GM18508 (cell line): ENCODE data around the gene TUBGCP3.
"Not testable (repeated sequence)": the region's sequence is repeated elsewhere in the genome, so short reads cannot be mapped to it uniquely, and the experiment has no call there.

Experiments
- ATAC-seq: cut with Tn5 transposase; IDR thresholded peaks from one replicate; pipeline ENCODE4 v1.9.1; 2021; ENCODE audit warnings: moderate number of reproducible peaks; ENCODE audit not compliant: insufficient read depth, unreplicated experiment

Gene TUBGCP3, protein sequence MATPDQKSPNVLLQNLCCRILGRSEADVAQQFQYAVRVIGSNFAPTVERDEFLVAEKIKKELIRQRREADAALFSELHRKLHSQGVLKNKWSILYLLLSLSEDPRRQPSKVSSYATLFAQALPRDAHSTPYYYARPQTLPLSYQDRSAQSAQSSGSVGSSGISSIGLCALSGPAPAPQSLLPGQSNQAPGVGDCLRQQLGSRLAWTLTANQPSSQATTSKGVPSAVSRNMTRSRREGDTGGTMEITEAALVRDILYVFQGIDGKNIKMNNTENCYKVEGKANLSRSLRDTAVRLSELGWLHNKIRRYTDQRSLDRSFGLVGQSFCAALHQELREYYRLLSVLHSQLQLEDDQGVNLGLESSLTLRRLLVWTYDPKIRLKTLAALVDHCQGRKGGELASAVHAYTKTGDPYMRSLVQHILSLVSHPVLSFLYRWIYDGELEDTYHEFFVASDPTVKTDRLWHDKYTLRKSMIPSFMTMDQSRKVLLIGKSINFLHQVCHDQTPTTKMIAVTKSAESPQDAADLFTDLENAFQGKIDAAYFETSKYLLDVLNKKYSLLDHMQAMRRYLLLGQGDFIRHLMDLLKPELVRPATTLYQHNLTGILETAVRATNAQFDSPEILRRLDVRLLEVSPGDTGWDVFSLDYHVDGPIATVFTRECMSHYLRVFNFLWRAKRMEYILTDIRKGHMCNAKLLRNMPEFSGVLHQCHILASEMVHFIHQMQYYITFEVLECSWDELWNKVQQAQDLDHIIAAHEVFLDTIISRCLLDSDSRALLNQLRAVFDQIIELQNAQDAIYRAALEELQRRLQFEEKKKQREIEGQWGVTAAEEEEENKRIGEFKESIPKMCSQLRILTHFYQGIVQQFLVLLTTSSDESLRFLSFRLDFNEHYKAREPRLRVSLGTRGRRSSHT

DNA sequence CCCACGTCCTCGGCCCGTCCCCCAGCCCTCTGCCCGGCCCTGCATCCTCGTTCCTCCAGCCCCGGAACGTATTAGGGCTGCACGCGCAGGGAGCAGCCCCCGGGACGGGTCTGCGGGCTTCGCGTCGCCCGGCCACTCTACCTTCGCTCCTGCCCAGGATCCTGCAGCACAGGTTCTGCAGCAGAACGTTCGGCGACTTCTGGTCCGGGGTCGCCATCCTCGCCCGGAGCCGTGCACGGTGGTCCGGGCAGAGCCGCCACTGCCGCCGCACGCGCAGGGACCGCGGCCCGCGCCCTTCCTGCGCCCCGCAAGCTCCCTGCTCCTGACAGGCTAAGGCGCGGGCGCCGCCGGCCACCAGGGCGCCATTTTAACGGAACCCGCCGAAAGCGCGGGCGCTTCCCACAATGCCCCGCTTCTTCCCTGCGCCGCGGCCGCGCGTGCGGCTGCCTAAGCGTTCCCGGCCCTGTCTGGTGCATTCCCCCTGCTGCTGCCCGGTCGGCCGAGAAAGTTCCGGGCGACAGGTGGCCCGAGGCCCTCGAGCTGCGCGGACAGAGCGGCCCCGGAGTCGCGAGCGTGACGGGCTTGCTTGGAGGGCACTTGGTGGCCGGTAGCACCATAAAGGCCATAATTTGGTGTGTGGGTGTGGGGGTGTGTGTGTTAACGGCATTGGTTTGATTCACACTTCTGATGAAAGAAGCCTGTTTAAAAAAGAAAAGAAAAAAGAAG is at the start of gene TUBGCP3:
TSS of gene TUBGCP3 (minus strand) at position 390 of the 726 bp plus-strand sequence. CDS start at position 217, 173 bp downstream.
- ATAC-seq, result peak; percentile 58

- no peak for ATAC-seq
Observed at GRCh38 chr13:112637017-112637801, 49.3 kb upstream of the TUBGCP3 start.

- ATAC-seq, result no peak
Observed at GRCh38 chr13:112636401-112636975, 48.5 kb upstream of the TUBGCP3 start.

DNA sequence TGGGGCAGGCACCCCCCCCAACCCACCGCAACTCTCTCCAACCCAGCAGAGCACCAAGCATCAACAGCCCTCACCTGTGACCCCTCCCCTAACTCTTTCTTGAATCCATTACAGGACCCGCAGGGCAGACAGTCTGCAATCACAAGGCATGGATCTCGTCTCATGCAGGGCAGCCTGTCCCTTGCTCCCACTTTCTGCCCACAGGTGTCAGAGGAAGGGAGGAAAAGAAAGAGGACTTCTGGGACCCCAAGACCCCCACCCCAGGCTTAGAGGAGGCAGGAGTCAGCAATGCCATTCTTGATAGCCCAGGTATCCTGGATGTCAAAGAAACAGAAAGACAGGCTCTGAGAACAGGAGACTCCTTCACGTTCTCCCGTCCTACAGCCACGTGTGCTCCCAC is 47.4 kb upstream of the TUBGCP3 start:
- ATAC-seq, result no peak

GRCh38 chr13:112634102-112634501 is 46.1 kb upstream of the TUBGCP3 start:
- ATAC-seq, result no peak

- ATAC-seq, result not testable (repeated sequence)
Observed at GRCh38 chr13:112630226-112630625, 42.3 kb upstream of the TUBGCP3 start.

- no peak for ATAC-seq
Observed at GRCh38 chr13:112629161-112629560, 41.2 kb upstream of the TUBGCP3 start.

- not testable (repeated sequence) for ATAC-seq
Observed at GRCh38 chr13:112627613-112628012, 39.7 kb upstream of the TUBGCP3 start.

DNA sequence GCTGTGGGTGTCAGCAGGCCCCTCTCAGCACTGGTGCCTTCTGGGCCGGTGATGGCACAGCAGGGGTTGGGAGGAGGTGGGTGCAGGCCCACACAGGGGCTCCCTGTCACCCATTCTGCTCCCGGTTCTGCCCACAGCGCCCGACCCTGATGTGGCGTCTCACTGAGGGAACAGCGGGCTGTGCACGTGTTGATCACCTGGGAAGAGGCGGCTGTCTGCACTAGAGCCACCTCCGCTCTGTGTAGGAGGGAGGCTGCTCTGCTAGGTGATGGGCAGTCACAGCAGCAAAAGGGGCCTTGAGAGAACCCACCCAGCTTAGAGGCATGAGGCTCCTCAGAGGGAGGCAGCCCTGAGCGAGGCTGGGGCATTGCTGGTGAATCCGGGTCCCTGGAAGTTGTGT is 39.2 kb upstream of the TUBGCP3 start:
- no peak for ATAC-seq

GRCh38 chr13:112626761-112627160 is 38.8 kb upstream of the TUBGCP3 start:
- no peak for ATAC-seq

GRCh38 chr13:112626124-112626523 is 38.2 kb upstream of the TUBGCP3 start:
- no peak for ATAC-seq

- ATAC-seq, result no peak
Observed at GRCh38 chr13:112625698-112626097, 37.7 kb upstream of the TUBGCP3 start.

GRCh38 chr13:112624602-112625430 is 36.9 kb upstream of the TUBGCP3 start:
- no peak for ATAC-seq

DNA sequence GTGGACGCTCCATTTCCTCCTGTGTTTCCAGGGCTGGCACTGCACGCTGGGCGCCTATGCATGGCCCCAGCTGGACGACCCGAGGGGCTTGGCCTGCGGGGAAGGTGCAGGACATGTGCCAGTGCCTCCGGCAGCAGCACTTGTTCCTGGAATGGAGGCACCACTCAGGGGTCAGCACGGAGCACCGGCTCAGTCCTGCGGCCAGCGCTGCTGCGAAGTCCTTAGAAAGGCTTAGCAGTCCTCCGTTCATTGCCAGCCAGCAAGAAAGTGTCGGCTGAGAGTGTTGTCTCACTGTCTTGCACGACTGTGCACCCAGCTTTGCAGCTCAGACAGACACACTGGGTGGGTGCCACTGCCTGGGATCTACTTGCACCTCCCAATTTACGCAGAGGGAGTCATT is 36.1 kb upstream of the TUBGCP3 start:
- no peak for ATAC-seq

- ATAC-seq, result no peak
Observed at GRCh38 chr13:112623051-112623711, 35.2 kb upstream of the TUBGCP3 start.

- no peak for ATAC-seq
Observed at GRCh38 chr13:112622375-112622774, 34.4 kb upstream of the TUBGCP3 start.

GRCh38 chr13:112619730-112620631 is 32.0 kb upstream of the TUBGCP3 start:
- ATAC-seq, result no peak
